Measurements from ENCODE around the gene FRK. TPM values are rescaled to one million over a fixed set of nuclear protein-coding genes. Genes with fewer than 3 reads are reported as not detected.

FRK gene
- total RNA-seq, 1 donor: under 0.01 TPM

DNA sequence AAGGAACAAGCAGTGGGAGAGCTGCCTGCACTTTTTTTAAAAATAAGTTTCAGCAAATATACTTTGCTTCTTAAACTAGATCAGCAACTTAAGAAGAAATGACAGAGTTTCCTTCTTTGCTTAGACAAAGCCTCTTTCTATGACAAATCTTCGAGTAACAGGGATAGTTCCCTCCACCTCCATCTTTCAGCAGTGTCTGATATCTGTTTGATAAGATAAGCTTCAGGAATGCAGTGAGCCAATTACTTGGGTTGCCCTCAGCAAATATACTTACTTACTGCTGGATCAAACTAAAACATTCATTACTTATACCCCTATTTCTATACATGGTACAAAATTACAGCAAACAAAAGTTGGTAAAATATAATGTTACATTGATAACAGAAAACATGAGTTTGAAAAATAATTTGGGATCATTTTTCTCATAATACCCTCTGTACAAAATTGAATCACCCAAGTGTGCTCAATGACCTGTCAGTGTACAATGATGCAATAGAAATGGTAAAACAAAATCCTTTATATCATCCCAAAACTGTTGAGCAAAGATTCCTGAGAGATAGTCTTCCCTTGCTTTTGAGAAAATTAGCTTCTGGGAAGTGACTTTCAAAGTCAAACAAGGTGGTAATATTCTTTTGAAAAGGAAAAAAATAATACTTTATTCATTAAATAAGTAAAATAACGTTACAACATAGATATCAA, 24.5 kb downstream of the FRK start:
- DNase-seq (ENCODE audit: low read depth in 2 of 3, low spot score in 2 of 3): no peak

DNA sequence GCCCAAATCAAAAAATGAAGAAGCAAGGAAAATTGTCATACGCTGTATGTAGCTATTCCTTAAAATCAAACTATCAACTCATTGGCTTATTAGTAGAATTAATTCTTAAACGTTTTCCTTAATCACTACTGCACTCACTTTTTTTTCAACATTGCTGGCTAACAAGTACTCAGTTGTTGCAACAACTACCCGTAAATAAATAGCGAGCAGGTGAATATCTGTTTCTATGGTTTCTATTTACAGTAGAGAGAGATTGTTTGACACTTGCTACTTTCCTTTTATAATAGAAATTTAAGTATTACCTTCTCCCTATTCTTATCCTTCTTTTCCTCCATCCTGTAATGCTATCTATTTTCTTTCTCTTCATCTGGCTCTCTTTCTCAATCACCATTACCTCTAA, 25.1 kb downstream of the FRK start:
- no peak for DNase-seq (ENCODE audit: low read depth in 2 of 3, low spot score in 2 of 3)

DNA sequence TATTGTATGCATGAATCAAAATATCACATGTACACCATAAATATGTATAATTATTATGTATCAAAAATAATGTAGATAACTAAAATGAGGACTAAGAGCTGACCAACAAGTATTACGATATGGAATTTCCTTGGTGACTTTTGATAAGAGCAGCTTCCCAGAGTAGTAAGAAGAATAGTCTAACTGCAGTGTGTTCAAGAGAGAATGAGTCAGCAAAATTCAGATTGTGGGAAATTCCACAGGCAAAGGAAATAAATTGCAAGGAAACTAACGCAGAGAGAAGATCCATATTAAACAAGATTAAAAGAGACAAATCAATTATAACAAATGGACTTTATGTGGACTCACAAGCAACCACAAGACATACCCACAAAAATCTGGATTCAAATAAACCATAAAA, 26.4 kb downstream of the FRK start:
- no peak for DNase-seq (ENCODE audit: low read depth in 2 of 3, low spot score in 2 of 3)

DNA sequence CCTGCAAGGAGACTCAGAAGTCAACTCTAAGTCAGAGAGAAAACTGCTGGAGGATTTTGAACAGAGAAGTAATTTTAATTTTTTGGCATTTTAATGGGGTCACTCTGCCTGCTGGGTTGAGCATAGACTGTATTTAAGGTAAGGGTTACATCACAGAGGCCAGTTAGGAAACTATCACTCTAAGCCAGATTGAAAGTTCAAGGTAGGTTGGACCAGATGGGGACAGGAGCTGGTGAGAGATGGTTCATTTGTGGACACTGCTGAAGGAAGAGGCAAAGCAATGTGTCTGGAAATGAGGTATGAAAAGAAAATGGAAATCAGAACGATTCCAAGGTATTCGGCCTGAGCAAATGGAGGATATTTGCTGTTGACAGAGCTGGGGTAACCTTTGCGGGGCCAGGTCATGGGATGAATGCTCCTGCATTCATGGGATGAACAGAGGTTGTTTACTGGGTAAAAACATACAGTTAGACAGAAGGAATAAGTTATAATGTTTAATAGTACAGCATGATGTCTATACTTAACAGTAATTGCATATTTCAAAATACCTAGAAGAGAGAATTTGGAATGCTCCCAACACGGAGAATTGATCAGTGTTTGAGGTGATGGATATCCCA, 26.9 kb downstream of the FRK start:
- DNase-seq (ENCODE audit: low read depth in 2 of 3, low spot score in 2 of 3): no peak

DNA sequence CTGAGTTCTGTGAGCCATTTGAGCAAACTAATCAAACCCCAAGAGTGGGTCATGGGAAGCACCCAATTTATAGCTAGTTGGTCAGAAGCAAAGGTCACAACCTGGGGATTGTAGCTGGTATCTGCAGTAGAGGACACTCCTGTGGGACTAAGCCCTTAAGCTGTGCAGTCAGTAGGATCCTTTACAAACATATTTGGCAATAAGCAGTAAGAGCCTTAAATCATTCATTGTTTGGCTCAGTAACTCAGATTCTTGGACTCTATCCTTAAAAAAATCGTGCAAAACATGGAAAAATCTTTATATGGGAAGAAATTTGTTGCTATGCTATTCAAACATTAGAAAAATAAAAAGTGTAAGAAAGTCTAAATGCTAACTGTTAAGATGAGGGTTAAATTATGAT, 29.9 kb downstream of the FRK start:
- DNase-seq (ENCODE audit: low read depth in 2 of 3, low spot score in 2 of 3): no peak

DNA sequence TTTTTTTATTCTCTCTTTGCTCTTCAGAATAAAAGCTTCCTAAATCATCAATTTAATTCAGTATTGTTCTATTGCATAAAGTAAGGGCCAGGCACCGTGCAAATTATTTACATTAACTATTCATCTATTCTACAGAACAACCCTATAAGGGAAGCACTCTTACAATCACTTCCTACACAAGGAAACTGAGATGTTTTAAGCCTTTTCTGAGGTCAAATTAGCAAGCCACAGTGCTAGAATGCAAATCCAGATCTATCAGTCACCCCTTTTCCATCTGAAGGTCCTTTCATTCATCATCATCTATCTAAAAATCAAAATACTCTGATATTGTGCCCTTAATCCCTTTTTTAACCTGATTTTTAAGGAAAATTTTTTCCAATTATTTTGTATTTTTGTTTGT, 31.2 kb downstream of the FRK start:
- no peak for DNase-seq (ENCODE audit: low read depth in 2 of 3, low spot score in 2 of 3)

DNA sequence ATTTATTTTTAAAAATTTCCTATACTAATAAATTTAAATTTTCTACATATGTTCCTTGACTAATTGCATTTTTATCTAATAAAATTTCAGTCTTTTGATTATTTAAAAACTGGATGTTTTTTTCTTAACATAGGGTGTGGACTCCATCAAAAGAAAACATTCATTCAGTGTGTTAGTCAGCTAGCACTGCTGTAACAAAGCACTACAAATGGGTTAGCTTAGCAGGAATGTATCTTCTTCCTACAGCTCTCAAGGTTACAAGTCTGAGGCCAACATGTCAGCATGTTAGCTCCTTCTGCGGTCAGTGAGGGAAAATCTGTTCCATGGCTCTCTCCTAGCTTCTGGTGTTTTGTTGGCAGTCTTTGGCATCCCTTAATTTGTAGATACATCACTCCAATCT, 32.5 kb downstream of the FRK start:
- DNase-seq (ENCODE audit: low read depth in 2 of 3, low spot score in 2 of 3): no peak

DNA sequence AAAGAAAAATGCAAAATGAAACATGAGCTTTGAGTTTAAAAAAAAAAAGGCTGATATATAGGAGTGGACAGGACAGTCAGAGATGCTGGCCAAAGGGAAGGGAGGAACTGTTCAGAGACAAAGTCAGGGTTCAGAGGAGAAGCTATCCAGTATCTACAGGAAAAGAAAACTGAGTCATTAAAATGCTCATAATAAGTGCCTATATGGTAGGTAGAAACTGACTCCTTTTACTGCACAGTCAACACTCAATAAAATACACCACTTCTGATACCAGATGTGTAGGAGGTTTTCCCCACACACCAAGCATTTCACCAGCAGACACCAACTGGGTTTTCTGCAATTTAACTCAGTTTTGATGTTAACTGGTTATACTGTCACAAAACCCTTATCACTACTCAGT, 32.9 kb downstream of the FRK start:
- DNase-seq (ENCODE audit: low read depth in 2 of 3, low spot score in 2 of 3): no peak

DNA sequence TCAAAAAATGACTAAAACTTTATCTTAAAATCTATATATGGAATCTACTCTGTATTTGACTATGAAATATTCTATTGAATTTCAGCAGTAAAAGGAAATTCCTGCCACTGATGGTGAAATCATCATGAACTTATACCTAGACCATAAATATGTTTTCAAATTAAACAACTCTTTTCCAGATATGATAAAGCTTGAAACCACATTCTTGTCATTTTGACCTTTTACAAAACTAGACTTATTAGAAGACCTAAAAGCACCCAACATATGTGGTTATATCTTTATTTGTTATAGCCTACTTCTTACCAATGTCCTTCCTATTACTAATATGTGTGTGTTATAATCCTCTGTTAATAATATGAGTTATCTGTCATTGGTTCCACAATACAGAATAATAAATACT, 35.3 kb downstream of the FRK start:
- DNase-seq (ENCODE audit: low read depth in 2 of 3, low spot score in 2 of 3): no peak

DNA sequence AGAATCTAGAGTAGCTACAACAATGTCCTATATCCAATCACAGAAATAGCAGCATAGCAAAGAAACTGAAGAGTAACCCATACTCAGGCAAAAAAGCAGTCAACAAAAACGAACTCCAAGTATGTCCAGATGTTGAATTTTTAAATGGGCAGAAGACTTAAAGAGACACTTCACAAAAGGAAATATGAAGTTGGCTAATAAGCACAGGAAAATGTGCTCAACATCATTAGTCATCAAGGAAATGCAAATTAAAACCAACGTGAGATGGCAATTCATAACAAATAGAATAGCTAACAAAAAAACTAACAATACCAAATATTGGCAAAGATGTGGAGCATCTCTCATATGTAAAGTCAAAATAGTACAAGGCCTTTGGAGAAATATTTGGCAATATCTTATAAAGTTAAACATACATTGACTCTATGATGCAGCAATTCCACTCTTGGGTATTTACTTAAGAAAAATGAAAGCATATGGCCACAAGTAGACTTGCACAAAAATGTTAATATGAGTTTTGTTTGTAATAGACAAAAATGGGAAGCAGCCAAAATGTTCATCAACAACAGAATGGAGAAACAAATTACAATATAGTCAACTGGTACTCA, 37.7 kb downstream of the FRK start:
- DNase-seq (ENCODE audit: low read depth in 2 of 3, low spot score in 2 of 3): no peak

DNA sequence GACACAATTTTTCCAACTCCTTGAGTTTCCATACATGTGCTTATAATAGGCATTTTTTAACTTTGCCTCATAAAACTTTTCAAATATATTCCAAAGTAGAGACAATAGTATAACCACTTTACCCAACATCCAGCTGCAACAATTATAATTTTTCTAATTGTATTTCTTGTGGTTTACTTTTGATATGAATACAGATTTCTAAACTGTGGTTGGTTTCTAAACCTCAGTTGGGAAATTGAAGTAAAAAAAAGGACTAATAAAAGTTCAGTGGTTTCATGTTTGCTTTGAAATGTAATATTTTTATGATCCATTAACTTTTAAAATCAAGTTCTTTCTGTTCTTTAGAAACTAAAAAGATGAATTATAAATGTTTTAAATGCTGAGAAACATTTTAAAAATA, 40.0 kb downstream of the FRK start:
- DNase-seq (ENCODE audit: low read depth in 2 of 3, low spot score in 2 of 3): no peak

DNA sequence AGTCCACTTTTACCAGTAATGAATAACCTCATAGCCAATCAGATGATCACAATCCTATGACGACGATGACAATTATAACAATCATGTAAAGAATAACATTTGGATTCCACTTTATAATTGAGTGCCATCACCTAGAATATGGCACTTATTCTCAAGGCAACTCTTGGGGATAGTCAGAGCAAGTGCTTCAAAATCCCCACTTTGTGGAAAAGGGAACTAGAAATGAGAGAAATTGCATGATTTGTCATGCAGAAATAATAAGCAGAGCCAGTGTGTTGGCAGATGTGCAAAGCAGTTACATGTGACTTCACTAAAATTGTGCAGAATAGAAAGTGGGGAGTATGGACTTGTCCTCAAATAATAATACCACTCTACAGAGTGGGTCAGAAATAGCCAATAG, 41.3 kb downstream of the FRK start:
- DNase-seq (ENCODE audit: low read depth in 2 of 3, low spot score in 2 of 3): no peak

DNA sequence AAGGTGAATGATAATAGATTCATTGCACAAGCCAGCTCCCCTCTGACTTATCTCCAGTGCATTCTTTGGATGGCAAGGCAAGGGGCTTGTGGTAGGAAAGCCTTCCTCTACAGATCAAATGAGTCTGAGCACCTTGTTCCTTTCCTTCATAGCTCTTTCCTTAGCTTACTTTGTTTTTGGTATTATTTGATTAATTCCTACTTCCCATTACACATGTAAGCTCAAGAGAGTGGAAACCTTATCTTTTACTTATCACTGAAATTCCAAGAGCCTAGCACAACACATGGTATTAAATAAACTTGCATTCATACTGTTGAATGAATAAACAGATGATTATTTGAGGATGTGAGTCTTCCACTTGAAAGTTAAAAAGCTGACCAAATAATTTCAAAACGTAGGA, 41.7 kb downstream of the FRK start:
- no peak for DNase-seq (ENCODE audit: low read depth in 2 of 3, low spot score in 2 of 3)

DNA sequence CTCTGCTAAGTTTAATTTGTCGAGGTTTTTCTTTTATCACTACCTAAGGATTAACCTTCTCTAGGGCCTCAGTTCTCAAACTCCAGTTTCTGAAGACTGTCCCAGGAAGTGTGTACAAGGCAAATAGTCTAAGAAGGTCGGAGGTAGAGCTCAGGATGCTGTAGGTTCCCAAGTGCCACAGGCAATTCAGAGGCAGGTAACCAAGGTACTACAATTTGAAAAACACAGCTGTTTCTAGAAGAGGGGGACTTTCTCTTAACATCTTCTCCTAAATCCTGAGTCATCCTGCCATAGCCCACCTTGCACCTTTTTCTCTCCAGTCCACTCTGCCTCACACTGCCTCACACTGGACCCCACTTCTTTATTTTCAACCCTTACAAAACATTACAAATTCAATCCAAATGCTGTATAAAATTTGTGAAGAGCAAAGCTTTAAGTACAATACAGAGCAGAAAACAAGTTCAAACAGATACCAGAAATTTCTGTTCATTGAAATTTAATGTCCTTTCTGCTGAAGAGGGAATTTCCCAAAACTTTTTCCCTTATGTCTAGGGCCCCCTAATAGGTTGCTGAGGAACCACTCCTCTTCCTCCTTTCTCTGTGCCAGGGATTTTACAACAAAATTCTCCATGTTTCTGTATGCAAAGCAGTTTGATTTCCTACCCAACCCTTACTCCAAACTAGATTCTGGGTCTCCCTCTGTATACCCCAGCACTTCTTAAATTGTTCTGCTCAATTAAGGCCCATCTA, 43.0 kb downstream of the FRK start:
- no peak for DNase-seq (ENCODE audit: low read depth in 2 of 3, low spot score in 2 of 3)

DNA sequence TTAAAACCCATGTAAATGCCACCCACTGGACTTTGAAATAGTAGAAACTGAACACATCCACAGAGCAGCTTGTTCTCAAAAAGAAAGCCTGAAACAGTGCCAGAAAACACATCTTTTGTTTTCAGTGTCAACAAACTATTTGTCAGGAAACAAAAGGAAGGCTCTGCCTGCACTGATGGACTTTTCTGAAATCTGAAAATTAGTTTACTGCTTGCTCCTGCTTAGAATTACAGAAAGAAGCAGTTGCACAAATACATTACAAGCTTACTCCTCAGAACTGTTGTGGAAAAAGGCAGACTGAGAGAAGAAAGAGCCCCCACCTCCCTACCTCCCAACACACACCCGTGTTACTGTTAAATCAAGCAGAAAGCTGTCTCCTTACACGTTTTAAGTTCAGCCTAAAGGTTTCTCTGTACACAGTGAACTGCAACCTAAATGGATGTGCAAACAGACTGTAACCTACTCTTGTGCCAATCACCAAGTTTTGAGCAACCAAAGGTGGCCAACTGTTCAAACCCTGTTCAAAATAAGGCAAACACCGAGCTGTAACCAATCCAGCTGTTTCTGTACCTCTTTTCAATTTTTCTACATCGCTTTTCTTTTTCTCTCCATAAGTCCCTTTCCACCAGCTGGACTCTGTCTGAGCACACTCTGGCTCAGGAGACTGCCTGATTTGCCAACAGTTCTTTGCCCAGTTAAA, 43.7 kb downstream of the FRK start:
- no peak for DNase-seq (ENCODE audit: low read depth in 2 of 3, low spot score in 2 of 3)

DNA sequence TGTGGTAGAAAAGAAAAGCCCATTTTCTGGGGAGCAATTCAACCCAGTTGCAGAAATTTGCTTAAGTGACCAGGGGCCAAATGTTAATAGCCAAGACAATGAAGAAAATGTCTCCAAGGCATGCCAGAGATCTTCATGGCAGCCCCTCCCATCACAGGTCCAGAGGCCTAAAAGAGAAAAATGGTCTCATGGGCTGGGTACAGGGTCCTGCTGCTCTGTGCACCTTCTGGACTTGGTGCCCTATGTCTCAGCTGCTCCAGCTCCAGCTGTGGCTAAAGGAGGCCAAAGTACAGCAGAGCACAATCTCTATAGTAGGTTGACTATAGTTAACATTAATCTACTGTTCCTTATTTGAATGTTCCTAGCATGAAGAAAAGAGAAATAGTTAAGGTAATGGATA, 44.7 kb downstream of the FRK start:
- no peak for DNase-seq (ENCODE audit: low read depth in 2 of 3, low spot score in 2 of 3)

DNA sequence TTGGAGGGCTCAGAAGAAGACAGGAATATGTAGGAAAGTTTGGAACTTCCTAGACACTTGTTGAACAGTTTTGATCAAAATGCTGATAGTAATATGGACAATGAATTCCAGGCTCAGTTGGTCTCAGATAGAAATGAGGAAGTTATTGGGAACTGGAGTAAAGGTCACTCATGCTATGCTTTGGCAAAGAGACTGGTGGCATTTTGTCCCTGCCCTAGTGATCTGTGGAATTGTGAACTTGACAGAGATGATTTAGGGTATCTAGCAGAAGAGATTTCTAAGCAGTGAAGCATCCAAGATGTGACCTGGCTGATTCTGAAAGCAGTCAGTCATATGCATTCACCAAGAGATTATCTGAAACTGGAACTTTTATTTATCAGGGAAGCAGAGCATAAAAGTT, 45.1 kb downstream of the FRK start:
- no peak for DNase-seq (ENCODE audit: low read depth in 2 of 3, low spot score in 2 of 3)

DNA sequence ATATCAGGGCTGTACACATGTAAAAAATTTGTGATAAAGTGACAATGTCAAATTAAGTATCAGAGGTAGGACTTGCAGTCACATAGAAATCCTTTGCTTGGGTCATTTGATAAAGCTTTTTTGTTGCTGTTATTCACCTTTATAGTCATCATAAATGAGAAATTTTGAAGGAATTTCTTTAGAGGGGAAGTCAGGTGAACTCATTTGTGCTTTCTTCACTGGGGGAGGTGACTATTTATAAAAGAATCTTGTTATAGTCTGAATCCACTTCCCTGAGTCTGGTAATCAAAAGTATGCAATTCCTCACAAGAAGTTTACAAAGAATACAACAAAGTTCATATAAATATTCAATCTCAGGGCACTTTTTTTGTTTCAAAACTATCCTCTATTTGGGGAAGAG, 47.7 kb downstream of the FRK start:
- DNase-seq (ENCODE audit: low read depth in 2 of 3, low spot score in 2 of 3): no peak

DNA sequence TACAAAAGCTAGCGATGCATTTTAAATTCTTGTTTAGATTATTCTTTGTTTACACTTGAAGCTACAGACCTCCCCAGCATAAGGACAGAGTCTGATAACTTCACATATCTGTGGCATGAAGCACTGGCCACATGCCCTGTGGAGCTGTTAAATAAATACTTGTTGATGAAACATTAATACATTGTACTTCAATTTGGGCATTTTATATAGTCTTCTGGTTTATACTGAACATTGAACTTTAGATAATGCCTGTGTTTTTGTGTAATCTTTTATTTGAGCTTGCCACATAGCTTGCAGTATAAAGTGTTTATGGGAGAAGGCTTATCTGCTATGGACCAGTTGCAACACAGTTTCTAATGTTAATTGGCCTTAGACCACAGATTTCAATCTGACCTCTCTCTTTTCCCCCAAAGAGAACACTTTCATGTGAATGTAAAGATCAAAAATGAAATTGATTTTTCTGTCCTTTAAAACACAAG, 48.2 kb downstream of the FRK start:
- DNase-seq (ENCODE audit: low read depth in 2 of 3, low spot score in 2 of 3): no peak

DNA sequence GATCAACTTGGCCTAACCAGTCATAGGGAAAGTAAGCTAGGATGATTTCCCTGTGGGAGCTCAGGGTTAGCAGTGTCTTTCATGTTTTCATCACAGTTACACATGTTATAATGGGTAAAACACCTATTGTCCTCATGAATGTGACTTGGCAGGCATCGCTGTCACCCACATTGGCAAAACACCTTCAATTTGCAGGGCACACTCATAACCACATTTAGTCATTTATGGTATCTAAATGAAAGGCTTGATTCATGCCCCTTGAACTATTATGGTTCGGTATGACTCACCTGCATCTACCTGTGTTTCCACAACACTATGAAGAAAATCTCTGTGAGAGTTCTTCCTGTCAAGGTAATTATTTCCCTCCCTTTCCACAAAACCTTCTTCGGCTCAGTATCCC, 49.2 kb downstream of the FRK start:
- DNase-seq (ENCODE audit: low read depth in 2 of 3, low spot score in 2 of 3): no peak

DNA sequence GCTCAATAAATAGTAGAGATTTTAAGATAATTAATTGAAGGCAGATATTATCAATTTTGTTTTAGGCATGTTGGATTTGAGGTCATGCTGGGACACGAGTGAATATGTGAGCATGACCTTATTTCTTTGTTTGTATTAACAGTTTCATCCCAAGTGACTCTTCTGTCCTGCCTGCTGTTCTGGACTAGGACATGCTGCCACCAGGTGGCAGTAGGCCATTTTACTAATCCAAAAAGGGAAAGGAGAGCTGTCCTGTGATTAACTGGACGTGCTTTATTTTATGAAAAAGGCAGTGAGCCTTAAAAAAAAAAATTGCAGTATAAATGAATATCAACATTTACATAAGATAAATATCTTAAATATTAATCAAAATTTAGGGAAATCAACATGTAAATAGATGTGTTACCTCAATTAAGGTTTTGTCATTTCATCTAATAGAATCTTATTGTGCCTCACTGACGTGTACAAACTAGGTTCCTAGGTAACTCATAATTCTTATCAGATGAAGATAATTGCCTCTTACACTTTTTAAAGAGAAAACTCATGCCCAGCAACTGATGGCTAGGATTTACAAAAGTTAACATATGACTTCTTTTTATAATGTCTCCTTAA, 49.8 kb downstream of the FRK start:
- DNase-seq (ENCODE audit: low read depth in 2 of 3, low spot score in 2 of 3): peak; percentile 1 to 50 (median 37)

Data from hematopoietic multipotent progenitor cell (in vitro differentiated cells).